Esophagus squamous epithelium (tissue), 4 donors: ENCODE data around the gene DVL1.

Experiments
- POLR2A ChIP-seq, 4 donors: fragments of 450-650 bp; IDR thresholded peaks; one replicate each; pipeline ENCODE4 v1.6.1; 2017; ENCODE audit warnings: antibody characterized with exemption in 4 of 4, mild to moderate bottlenecking in 4 of 4, moderate library complexity in 3 of 4
- TF ChIP-seq, protein P1 (sequence below), 6 experiments: fragments of 450-650 bp in 4 of 6; fragments of 200-600 bp in 2 of 6; sonication (generic) in 2 of 6; IDR thresholded peaks; one replicate each; pipeline ENCODE4 v1.5.1; 2016 to 2019; ENCODE audit warnings: antibody characterized with exemption in 6 of 6, mild to moderate bottlenecking in 4 of 6, moderate library complexity in 4 of 6

DNA sequence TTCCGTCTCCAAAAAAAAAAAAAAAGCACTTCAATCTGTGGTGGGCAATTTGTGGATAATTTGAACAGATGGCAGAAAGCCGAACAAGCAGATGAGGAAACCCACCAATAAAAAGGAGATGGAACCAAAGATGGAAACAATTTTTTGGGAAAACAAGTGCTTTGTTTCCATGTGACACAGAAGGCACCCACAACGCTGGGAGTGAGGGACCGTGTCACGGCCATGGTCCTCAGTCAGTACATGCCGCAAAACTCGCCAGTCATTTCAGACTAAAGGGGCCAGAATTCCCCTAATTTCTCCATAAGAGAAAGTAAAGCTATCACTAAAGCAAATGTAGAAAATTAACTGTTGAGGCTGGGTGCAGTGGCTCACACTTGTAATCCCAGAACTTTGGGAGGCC is 44.9 kb upstream of the DVL1 start:
- TF ChIP-seq, protein P1, sequence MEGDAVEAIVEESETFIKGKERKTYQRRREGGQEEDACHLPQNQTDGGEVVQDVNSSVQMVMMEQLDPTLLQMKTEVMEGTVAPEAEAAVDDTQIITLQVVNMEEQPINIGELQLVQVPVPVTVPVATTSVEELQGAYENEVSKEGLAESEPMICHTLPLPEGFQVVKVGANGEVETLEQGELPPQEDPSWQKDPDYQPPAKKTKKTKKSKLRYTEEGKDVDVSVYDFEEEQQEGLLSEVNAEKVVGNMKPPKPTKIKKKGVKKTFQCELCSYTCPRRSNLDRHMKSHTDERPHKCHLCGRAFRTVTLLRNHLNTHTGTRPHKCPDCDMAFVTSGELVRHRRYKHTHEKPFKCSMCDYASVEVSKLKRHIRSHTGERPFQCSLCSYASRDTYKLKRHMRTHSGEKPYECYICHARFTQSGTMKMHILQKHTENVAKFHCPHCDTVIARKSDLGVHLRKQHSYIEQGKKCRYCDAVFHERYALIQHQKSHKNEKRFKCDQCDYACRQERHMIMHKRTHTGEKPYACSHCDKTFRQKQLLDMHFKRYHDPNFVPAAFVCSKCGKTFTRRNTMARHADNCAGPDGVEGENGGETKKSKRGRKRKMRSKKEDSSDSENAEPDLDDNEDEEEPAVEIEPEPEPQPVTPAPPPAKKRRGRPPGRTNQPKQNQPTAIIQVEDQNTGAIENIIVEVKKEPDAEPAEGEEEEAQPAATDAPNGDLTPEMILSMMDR (IDR thresholded peaks at IDR 0.05): no peak
- TF ChIP-seq POLR2A (IDR thresholded peaks at IDR 0.05): no peak
